HEK293 (cell line): ENCODE results near the gene INTS6.

Experiments used
- CTCF ChIA-PET: fragments of 350-600 bp; formaldehyde crosslinking; extraction: SDS; loops from one replicate; lab custom pipeline; 2021; ENCODE audit warnings: antibody characterized with exemption; lab: Yijun Ruan, JAX
- POLR2A ChIA-PET: fragments of 300-600 bp; formaldehyde crosslinking; extraction: SDS; loops from one replicate; lab custom pipeline; 2020; ENCODE audit warnings: antibody characterized with exemption, inconsistent platforms; lab: Yijun Ruan, JAX
- H3K27ac ChIP-seq: fragments of 200-500 bp; sonication (Bioruptor generic); 2 replicates; pipeline ENCODE4 v1.5.1; 2014; ENCODE audit warnings: low read depth, low read length, control low read depth, inconsistent platforms; ENCODE audit errors: extremely low read depth
- H3K36me3 ChIP-seq, 2 experiments: fragments of 200-500 bp in 1 of 2; sonication (Bioruptor generic) in 1 of 2; 1 replicate in 1 of 2; 2 replicates in 1 of 2; pipeline ENCODE4 v1.5.1; 2014 to 2017; ENCODE audit warnings: inconsistent platforms in 2 of 2, low read length in 2 of 2; ENCODE audit not compliant: control insufficient read depth in 2 of 2, insufficient read depth in 1 of 2
- H3K4me1 ChIP-seq: fragments of 200-500 bp; sonication (Bioruptor generic); 2 replicates; pipeline ENCODE4 v1.5.1; 2014; ENCODE audit warnings: mild to moderate bottlenecking, low read length, inconsistent platforms; ENCODE audit not compliant: control insufficient read depth, insufficient read depth
- H3K4me3 ChIP-seq: 2 replicates; pipeline ENCODE4 v1.5.1; 2011; ENCODE audit warnings: low read depth, mild to moderate bottlenecking, control low read depth, low read length, moderate library complexity
- H3K9me3 ChIP-seq: fragments of 200-500 bp; sonication (Bioruptor generic); 2 replicates; pipeline ENCODE4 v1.5.1; 2014; ENCODE audit warnings: low read depth, low read length, inconsistent platforms; ENCODE audit not compliant: control insufficient read depth, insufficient read depth
- EGR2 ChIP-seq: fragments of 450-650 bp; formaldehyde crosslinking; IDR thresholded peaks from 2 replicates; pipeline ENCODE4 v1.5.1; 2016; ENCODE audit warnings: low read depth, missing biosample characterization, missing genetic modification characterization
- GLIS2 ChIP-seq: fragments of 450-650 bp; formaldehyde crosslinking; IDR thresholded peaks from 2 replicates; pipeline ENCODE4 v1.5.1; 2016; ENCODE audit warnings: missing biosample characterization, missing genetic modification characterization
- SALL2 ChIP-seq: fragments of 450-650 bp; formaldehyde crosslinking; IDR thresholded peaks from 2 replicates; pipeline ENCODE4 v1.5.0; 2017; ENCODE audit warnings: missing biosample characterization, mild to moderate bottlenecking, missing genetic modification characterization, borderline replicate concordance
- SP3 ChIP-seq: fragments of 450-650 bp; formaldehyde crosslinking; IDR thresholded peaks from 2 replicates; pipeline ENCODE4 v1.5.1; 2016; ENCODE audit warnings: missing biosample characterization, missing genetic modification characterization
- ZNF133 ChIP-seq: fragments of 450-650 bp; formaldehyde crosslinking; IDR thresholded peaks from 2 replicates; pipeline ENCODE4 v1.5.1; 2016; ENCODE audit warnings: missing biosample characterization, missing genetic modification characterization
- ZNF211 ChIP-seq: fragments of 450-650 bp; formaldehyde crosslinking; IDR thresholded peaks from 2 replicates; pipeline ENCODE4 v1.5.1; 2016; ENCODE audit warnings: low read depth, missing biosample characterization, missing genetic modification characterization
- ZNF239 ChIP-seq: fragments of 450-650 bp; formaldehyde crosslinking; IDR thresholded peaks from 2 replicates; pipeline ENCODE4 v1.5.1; 2016; ENCODE audit warnings: missing biosample characterization, missing genetic modification characterization
- ZNF24 ChIP-seq: fragments of 450-650 bp; formaldehyde crosslinking; IDR thresholded peaks from 2 replicates; pipeline ENCODE4 v1.5.1; 2016; ENCODE audit warnings: missing biosample characterization, missing genetic modification characterization
- ZNF335 ChIP-seq: fragments of 450-650 bp; formaldehyde crosslinking; conservative IDR thresholded peaks from 2 replicates; pipeline ENCODE4 v1.5.1; 2016; ENCODE audit warnings: missing biosample characterization, missing genetic modification characterization
- ZNF514 ChIP-seq: fragments of 450-650 bp; formaldehyde crosslinking; IDR thresholded peaks from 2 replicates; pipeline ENCODE4 v1.5.1; 2016; ENCODE audit warnings: missing biosample characterization, missing genetic modification characterization
- ZNF561 ChIP-seq: fragments of 450-650 bp; IDR thresholded peaks from 2 replicates; pipeline ENCODE4 v1.5.1; 2018; ENCODE audit warnings: missing biosample characterization, missing genetic modification characterization, borderline replicate concordance
- ZNF677 ChIP-seq: fragments of 450-650 bp; IDR thresholded peaks from 2 replicates; pipeline ENCODE4 v1.5.0; 2018; ENCODE audit warnings: missing biosample characterization, mild to moderate bottlenecking, missing genetic modification characterization, moderate library complexity
- ZSCAN30 ChIP-seq: fragments of 450-650 bp; IDR thresholded peaks from 2 replicates; pipeline ENCODE4 v1.5.1; 2018; ENCODE audit warnings: missing biosample characterization, mild to moderate bottlenecking, missing genetic modification characterization, moderate library complexity
- TF ChIP-seq, protein P1 (sequence below): fragments of 450-650 bp; formaldehyde crosslinking; IDR thresholded peaks from 2 replicates; pipeline ENCODE4 v1.5.1; 2016; ENCODE audit warnings: missing biosample characterization, missing genetic modification characterization
- TF ChIP-seq, protein P2 (sequence below): fragments of 450-650 bp; formaldehyde crosslinking; IDR thresholded peaks from 2 replicates; pipeline ENCODE4 v1.5.1; 2016; ENCODE audit warnings: missing biosample characterization, missing genetic modification characterization, borderline replicate concordance
- TF ChIP-seq, protein P3 (sequence below): sonication (generic); formaldehyde crosslinking; IDR thresholded peaks from 2 replicates; pipeline ENCODE4 v1.8.1; 2022; ENCODE audit warnings: mild to moderate bottlenecking, moderate library complexity, missing genetic modification reagents
- TF ChIP-seq, protein P4 (sequence below): fragments of 450-650 bp; formaldehyde crosslinking; IDR thresholded peaks from 2 replicates; pipeline ENCODE4 v1.5.1; 2016; ENCODE audit warnings: missing biosample characterization, missing genetic modification characterization

INTS6 gene

DNA sequence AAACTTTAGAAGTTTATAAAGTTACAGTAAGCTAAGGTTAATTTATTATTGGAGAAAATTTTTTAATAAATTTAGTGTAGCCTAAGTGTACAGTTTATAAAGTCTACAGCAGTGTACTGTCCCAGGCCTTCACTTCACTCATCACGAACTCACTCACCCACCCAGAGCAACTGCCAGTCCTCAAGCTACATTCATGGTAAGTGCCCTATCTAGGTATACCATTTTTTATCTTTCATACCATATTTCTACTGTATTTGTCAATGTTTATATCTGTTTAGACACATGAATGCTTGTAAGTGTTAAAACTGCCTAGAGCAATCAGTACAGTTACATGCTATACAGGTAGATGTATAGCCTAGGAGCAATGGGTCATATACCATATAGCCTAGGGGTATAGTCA is 12.5 kb downstream of the INTS6 start:
- no peaks in the 10 kb centered on the region; a peak in 2 of 3 replicates for H3K36me3 ChIP-seq
- TF ChIP-seq ZNF514 (tag by site-specific recombination) (no peak), EGR2 (tag by site-specific recombination) (no peak), GLIS2 (tag by site-specific recombination) (no peak), ZNF239 (tag by site-specific recombination) (no peak), ZNF677 (tag by site-specific recombination) (no peak), SALL2 (tag by site-specific recombination) (no peak), ZSCAN30 (tag by site-specific recombination) (no peak), ZNF335 (tag by site-specific recombination) (no peak), ZNF211 (no peak), ZNF561 (no peak), ZNF24 (tag by site-specific recombination) (no peak), SP3 (no peak), ZNF133 (tag by site-specific recombination) (no peak)
- TF ChIP-seq, protein P1, sequence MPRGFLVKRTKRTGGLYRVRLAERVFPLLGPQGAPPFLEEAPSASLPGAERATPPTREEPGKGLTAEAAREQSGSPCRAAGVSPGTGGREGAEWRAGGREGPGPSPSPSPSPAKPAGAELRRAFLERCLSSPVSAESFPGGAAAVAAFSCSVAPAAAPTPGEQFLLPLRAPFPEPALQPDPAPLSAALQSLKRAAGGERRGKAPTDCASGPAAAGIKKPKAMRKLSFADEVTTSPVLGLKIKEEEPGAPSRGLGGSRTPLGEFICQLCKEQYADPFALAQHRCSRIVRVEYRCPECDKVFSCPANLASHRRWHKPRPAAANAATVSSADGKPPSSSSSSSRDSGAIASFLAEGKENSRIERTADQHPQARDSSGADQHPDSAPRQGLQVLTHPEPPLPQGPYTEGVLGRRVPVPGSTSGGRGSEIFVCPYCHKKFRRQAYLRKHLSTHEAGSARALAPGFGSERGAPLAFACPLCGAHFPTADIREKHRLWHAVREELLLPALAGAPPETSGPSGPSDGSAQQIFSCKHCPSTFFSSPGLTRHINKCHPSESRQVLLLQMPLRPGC (tag by site-specific recombination) = no peak
- TF ChIP-seq, protein P2, sequence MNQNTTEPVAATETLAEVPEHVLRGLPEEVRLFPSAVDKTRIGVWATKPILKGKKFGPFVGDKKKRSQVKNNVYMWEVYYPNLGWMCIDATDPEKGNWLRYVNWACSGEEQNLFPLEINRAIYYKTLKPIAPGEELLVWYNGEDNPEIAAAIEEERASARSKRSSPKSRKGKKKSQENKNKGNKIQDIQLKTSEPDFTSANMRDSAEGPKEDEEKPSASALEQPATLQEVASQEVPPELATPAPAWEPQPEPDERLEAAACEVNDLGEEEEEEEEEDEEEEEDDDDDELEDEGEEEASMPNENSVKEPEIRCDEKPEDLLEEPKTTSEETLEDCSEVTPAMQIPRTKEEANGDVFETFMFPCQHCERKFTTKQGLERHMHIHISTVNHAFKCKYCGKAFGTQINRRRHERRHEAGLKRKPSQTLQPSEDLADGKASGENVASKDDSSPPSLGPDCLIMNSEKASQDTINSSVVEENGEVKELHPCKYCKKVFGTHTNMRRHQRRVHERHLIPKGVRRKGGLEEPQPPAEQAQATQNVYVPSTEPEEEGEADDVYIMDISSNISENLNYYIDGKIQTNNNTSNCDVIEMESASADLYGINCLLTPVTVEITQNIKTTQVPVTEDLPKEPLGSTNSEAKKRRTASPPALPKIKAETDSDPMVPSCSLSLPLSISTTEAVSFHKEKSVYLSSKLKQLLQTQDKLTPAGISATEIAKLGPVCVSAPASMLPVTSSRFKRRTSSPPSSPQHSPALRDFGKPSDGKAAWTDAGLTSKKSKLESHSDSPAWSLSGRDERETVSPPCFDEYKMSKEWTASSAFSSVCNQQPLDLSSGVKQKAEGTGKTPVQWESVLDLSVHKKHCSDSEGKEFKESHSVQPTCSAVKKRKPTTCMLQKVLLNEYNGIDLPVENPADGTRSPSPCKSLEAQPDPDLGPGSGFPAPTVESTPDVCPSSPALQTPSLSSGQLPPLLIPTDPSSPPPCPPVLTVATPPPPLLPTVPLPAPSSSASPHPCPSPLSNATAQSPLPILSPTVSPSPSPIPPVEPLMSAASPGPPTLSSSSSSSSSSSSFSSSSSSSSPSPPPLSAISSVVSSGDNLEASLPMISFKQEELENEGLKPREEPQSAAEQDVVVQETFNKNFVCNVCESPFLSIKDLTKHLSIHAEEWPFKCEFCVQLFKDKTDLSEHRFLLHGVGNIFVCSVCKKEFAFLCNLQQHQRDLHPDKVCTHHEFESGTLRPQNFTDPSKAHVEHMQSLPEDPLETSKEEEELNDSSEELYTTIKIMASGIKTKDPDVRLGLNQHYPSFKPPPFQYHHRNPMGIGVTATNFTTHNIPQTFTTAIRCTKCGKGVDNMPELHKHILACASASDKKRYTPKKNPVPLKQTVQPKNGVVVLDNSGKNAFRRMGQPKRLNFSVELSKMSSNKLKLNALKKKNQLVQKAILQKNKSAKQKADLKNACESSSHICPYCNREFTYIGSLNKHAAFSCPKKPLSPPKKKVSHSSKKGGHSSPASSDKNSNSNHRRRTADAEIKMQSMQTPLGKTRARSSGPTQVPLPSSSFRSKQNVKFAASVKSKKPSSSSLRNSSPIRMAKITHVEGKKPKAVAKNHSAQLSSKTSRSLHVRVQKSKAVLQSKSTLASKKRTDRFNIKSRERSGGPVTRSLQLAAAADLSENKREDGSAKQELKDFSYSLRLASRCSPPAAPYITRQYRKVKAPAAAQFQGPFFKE (tag by site-specific recombination) = no peak
- TF ChIP-seq, protein P3, sequence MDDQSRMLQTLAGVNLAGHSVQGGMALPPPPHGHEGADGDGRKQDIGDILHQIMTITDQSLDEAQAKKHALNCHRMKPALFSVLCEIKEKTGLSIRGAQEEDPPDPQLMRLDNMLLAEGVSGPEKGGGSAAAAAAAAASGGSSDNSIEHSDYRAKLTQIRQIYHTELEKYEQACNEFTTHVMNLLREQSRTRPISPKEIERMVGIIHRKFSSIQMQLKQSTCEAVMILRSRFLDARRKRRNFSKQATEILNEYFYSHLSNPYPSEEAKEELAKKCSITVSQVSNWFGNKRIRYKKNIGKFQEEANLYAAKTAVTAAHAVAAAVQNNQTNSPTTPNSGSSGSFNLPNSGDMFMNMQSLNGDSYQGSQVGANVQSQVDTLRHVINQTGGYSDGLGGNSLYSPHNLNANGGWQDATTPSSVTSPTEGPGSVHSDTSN (CRISPR knock-in tag) = no peak
- TF ChIP-seq, protein P4, sequence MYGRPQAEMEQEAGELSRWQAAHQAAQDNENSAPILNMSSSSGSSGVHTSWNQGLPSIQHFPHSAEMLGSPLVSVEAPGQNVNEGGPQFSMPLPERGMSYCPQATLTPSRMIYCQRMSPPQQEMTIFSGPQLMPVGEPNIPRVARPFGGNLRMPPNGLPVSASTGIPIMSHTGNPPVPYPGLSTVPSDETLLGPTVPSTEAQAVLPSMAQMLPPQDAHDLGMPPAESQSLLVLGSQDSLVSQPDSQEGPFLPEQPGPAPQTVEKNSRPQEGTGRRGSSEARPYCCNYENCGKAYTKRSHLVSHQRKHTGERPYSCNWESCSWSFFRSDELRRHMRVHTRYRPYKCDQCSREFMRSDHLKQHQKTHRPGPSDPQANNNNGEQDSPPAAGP (tag by site-specific recombination) = no peak
- H3K4me3 ChIP-seq = no peak overlapping the region
- ChIA-PET CTCF (interaction anchor here (0.6 to 2.4 kb wide), 2 partner anchors 357 to 560 kb away, joined by 5 to 8 read pairs; no protein-coding TSS in a partner anchor), POLR2A (interaction anchor here (0.9 to 1.8 kb wide), 2 partner anchors 11 to 13 kb away, joined by 3 to 9 read pairs; partner anchors contain the start of gene INTS6)
- H3K27ac ChIP-seq = no peak overlapping the region
- H3K9me3 ChIP-seq = no peaks in the 10 kb centered on the region
- H3K4me1 ChIP-seq = no peaks in the 10 kb centered on the region
